NT2/D1 (cell line): ENCODE results near the gene CENPB.

Experiments
- YY1 ChIP-seq: IDR thresholded peaks from 2 replicates; pipeline ENCODE4 v1.6.1; 2011; ENCODE audit not compliant: insufficient read length, insufficient read depth
- ZNF274 ChIP-seq: IDR thresholded peaks from 2 replicates; pipeline ENCODE4 v1.6.1; 2011; ENCODE audit warnings: mild to moderate bottlenecking, low read depth, low read length

DNA sequence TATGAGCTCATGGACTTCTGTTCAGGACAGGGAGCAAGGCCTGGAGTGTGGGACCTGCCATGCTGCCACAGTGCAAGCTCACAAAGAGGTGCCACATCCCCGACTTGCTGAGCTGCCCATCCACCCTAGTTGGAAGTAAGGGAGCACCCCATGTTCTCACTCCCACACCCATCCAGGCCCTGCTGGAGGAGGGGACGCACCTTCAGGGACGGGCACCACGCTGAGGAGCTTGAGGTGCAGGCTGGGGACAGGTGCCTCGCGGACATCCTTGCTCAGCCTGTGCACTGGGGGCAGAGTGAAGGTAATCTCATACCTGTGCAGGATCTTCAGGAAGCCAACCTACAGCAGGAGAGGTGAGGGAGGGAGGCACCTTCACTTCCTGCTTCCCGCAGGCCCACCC lies 31.3 kb downstream of the CENPB start:
- no peak for TF ChIP-seq YY1
- TF ChIP-seq ZNF274, result no peak
